ENCODE results near the gene RPL27A. TPM values are rescaled to one million over a fixed set of nuclear protein-coding genes. Genes with fewer than 3 reads are reported as not detected.

Gene RPL27A
- total RNA-seq, 2 donors from 2014 or later: 701 to 1,045 TPM

- no peaks in the 10 kb centered on the region for H3K36me3 ChIP-seq
- H3K4me1 ChIP-seq: no peaks in the 10 kb centered on the region
Measured at GRCh38 chr11:8699903-8700302, 17.3 kb downstream of the RPL27A start.

GRCh38 chr11:8701891-8702597 lies 19.5 kb downstream of the RPL27A start:
- Histone ChIP-seq H3K36me3 (no peaks in the 10 kb centered on the region), H3K9me3 (no peaks in the 10 kb centered on the region), H3K4me3 (no peak overlapping the region), H3K4me1 (no peaks in the 10 kb centered on the region), H3K27me3 (no peaks in the 10 kb centered on the region), H3K9ac (ENCODE audit: low read depth in 2 of 2, low read length in 2 of 2) (no peak overlapping the region), H3K27ac (no peak overlapping the region)
- no peak for TF ChIP-seq CTCF (IDR thresholded peaks at IDR 0.05)
- intact Hi-C loops (cut with DNase I): no loop called here
- DNase-seq: no peak

More at GRCh38 chr11:8699903-8700302, 17.3 kb downstream of the RPL27A start:
- Histone ChIP-seq H3K4me3 (no peak overlapping the region), H3K9me3 (no peaks in the 10 kb centered on the region), H3K27me3 (no peaks in the 10 kb centered on the region), H3K9ac (ENCODE audit: low read depth in 2 of 2, low read length in 2 of 2) (no peak overlapping the region), H3K27ac (no peak overlapping the region)
- intact Hi-C loops (cut with DNase I): loop anchor here (5.0 kb wide), 1 partner anchor 392 kb away; the partner anchor contains the start of gene SCUBE2
- no peak for TF ChIP-seq CTCF (IDR thresholded peaks at IDR 0.05)
- no peak for DNase-seq

GRCh38 chr11:8702598-8702915 lies 20.0 kb downstream of the RPL27A start:
- intact Hi-C loops (cut with DNase I): no loop called here
- H3K4me1 ChIP-seq: no peaks in the 10 kb centered on the region
- no peaks in the 10 kb centered on the region for H3K9me3 ChIP-seq
- TF ChIP-seq CTCF (IDR thresholded peaks at IDR 0.05): no peak
- no peak overlapping the region for H3K9ac ChIP-seq (ENCODE audit: low read depth in 2 of 2, low read length in 2 of 2)
- DNase-seq: no peak
- H3K27me3 ChIP-seq: no peaks in the 10 kb centered on the region
- H3K36me3 ChIP-seq: no peaks in the 10 kb centered on the region
- no peak overlapping the region for H3K4me3 ChIP-seq
- H3K27ac ChIP-seq: no peak overlapping the region

- no peak for DNase-seq
- intact Hi-C loops (cut with DNase I): no loop called here
- no peaks in the 10 kb centered on the region for H3K36me3 ChIP-seq
- H3K9ac ChIP-seq (ENCODE audit: low read depth in 2 of 2, low read length in 2 of 2): no peak overlapping the region
- TF ChIP-seq CTCF (IDR thresholded peaks at IDR 0.05): no peak
- no peaks in the 10 kb centered on the region for H3K27me3 ChIP-seq
- H3K4me3 ChIP-seq: no peak overlapping the region
- H3K27ac ChIP-seq: no peak overlapping the region
- no peaks in the 10 kb centered on the region for H3K4me1 ChIP-seq
- H3K9me3 ChIP-seq: no peaks in the 10 kb centered on the region
Measured at GRCh38 chr11:8704136-8704535, 21.5 kb downstream of the RPL27A start.

- no peaks in the 10 kb centered on the region for H3K27me3 ChIP-seq
- H3K27ac ChIP-seq: no peak overlapping the region
- H3K36me3 ChIP-seq: no peaks in the 10 kb centered on the region
- no peak for TF ChIP-seq CTCF (IDR thresholded peaks at IDR 0.05)
- H3K9me3 ChIP-seq: no peaks in the 10 kb centered on the region
- H3K9ac ChIP-seq (ENCODE audit: low read depth in 2 of 2, low read length in 2 of 2): no peak overlapping the region
- H3K4me3 ChIP-seq: no peak overlapping the region
- DNase-seq: no peak
- intact Hi-C loops (cut with DNase I): no loop called here
- no peaks in the 10 kb centered on the region for H3K4me1 ChIP-seq
Measured at GRCh38 chr11:8705146-8705545, 22.6 kb downstream of the RPL27A start.

All from colonic mucosa (tissue), 4 donors.